Gastroesophageal sphincter (tissue), 3 donors: ENCODE measurements around the gene SDK2.

Experiments
- CTCF ChIP-seq, 4 experiments: fragments of 200-600 bp in 2 of 4; fragments of 450-650 bp in 2 of 4; sonication (generic) in 1 of 4; IDR thresholded peaks; one replicate each; pipeline ENCODE4 v1.5.1; 2017 to 2019; ENCODE audit warnings: antibody characterized with exemption in 4 of 4, mild to moderate bottlenecking in 2 of 4, moderate library complexity in 2 of 4
- EP300 ChIP-seq: sonication (generic); formaldehyde crosslinking; IDR thresholded peaks from one replicate; pipeline ENCODE4 v1.6.1; 2017; ENCODE audit warnings: antibody characterized with exemption, mild to moderate bottlenecking
- POLR2A ChIP-seq, 2 donors: fragments of 450-650 bp; IDR thresholded peaks; one replicate each; pipeline ENCODE4 v1.6.1; 2017; ENCODE audit warnings: antibody characterized with exemption in 2 of 2, mild to moderate bottlenecking in 2 of 2, moderate library complexity in 1 of 2
- POLR2AphosphoS5 ChIP-seq: sonication (generic); formaldehyde crosslinking; IDR thresholded peaks from one replicate; pipeline ENCODE4 v1.6.1; 2017; ENCODE audit warnings: antibody characterized with exemption

- TF ChIP-seq CTCF (IDR thresholded peaks at IDR 0.05) (no peak), POLR2A (IDR thresholded peaks at IDR 0.05) (no peak), POLR2AphosphoS5 (no peak), EP300 (no peak)
These were observed 57.9 kb downstream of the SDK2 start for GRCh38 chr17:73586275-73586832.
